ENCODE results near the gene HADH. TPM values are rescaled to one million over a fixed set of nuclear protein-coding genes. Genes with fewer than 3 reads are reported as not detected.
A peak's percentile ranks its signal among the peaks of the same experiment; 100 is the strongest.
"Not testable (repeated sequence)": the region's sequence is repeated elsewhere in the genome, so short reads cannot be mapped to it uniquely, and the experiment has no call there.

Gene HADH
- polyA plus RNA-seq, 4 donors, result 90.2 to 110 (median 97.7) TPM

- no peak for DNase-seq (ENCODE audit: low read depth in 4 of 4, low spot score in 2 of 4)
Measured at GRCh38 chr4:107993969-107994368, 4.3 kb downstream of the HADH start.

- DNase-seq (ENCODE audit: low read depth in 4 of 4, low spot score in 2 of 4), result no peak
Measured at GRCh38 chr4:107994894-107995293, 5.2 kb downstream of the HADH start.

GRCh38 chr4:107996949-107997788 lies 7.5 kb downstream of the HADH start:
- DNase-seq (ENCODE audit: low read depth in 4 of 4, low spot score in 2 of 4), result no peak

- DNase-seq (ENCODE audit: low read depth in 4 of 4, low spot score in 2 of 4), result no peak
Measured at GRCh38 chr4:107997794-107998193, 8.1 kb downstream of the HADH start.

GRCh38 chr4:107999932-108000539 lies 10.3 kb downstream of the HADH start:
- DNase-seq (ENCODE audit: low read depth in 4 of 4, low spot score in 2 of 4), result no peak

- no peak for DNase-seq (ENCODE audit: low read depth in 4 of 4, low spot score in 2 of 4)
Measured at GRCh38 chr4:108001540-108002135, 11.9 kb downstream of the HADH start.

- DNase-seq (ENCODE audit: low read depth in 4 of 4, low spot score in 2 of 4), result no peak
Measured at GRCh38 chr4:108003982-108004515, 14.4 kb downstream of the HADH start.

- DNase-seq (ENCODE audit: low read depth in 4 of 4, low spot score in 2 of 4), result no peak
Measured at GRCh38 chr4:108004646-108005045, 15.0 kb downstream of the HADH start.

- no peak for DNase-seq (ENCODE audit: low read depth in 4 of 4, low spot score in 2 of 4)
Measured at GRCh38 chr4:108005807-108006206, 16.1 kb downstream of the HADH start.

- no peak for DNase-seq (ENCODE audit: low read depth in 4 of 4, low spot score in 2 of 4)
Measured at GRCh38 chr4:108006361-108006760, 16.7 kb downstream of the HADH start.

- no peak for DNase-seq (ENCODE audit: low read depth in 4 of 4, low spot score in 2 of 4)
Measured at GRCh38 chr4:108007984-108008383, 18.3 kb downstream of the HADH start.

GRCh38 chr4:108008721-108009120 lies 19.0 kb downstream of the HADH start:
- no peak for DNase-seq (ENCODE audit: low read depth in 4 of 4, low spot score in 2 of 4)

GRCh38 chr4:108010167-108010566 lies 20.5 kb downstream of the HADH start:
- DNase-seq (ENCODE audit: low read depth in 4 of 4, low spot score in 2 of 4), result no peak

GRCh38 chr4:108012382-108012781 lies 22.7 kb downstream of the HADH start:
- not testable (repeated sequence) for DNase-seq (ENCODE audit: low read depth in 4 of 4, low spot score in 2 of 4)

GRCh38 chr4:108013327-108013726 lies 23.6 kb downstream of the HADH start:
- no peak for DNase-seq (ENCODE audit: low read depth in 4 of 4, low spot score in 2 of 4)

- no peak for DNase-seq (ENCODE audit: low read depth in 4 of 4, low spot score in 2 of 4)
Measured at GRCh38 chr4:108013955-108014354, 24.3 kb downstream of the HADH start.

- DNase-seq (ENCODE audit: low read depth in 4 of 4, low spot score in 2 of 4), result peak; percentile 28 to 74 (median 57)
Measured at GRCh38 chr4:108018040-108018883, 28.6 kb downstream of the HADH start.

- no peak for DNase-seq (ENCODE audit: low read depth in 4 of 4, low spot score in 2 of 4)
Measured at GRCh38 chr4:108018884-108019187, 29.1 kb downstream of the HADH start.

GRCh38 chr4:108024085-108024877 lies 34.6 kb downstream of the HADH start:
- DNase-seq (ENCODE audit: low read depth in 4 of 4, low spot score in 2 of 4), result no peak

GRCh38 chr4:108024878-108025165 lies 35.1 kb downstream of the HADH start:
- DNase-seq (ENCODE audit: low read depth in 4 of 4, low spot score in 2 of 4), result no peak
